Measurements from ENCODE around the gene ADSS1. TPM values are rescaled to one million over a fixed set of nuclear protein-coding genes. Genes with fewer than 3 reads are reported as not detected.

Gene ADSS1
- polyA plus RNA-seq, 1 of the 3 experiments (the other 2 are of a cell fraction) = 14.3 TPM

DNA sequence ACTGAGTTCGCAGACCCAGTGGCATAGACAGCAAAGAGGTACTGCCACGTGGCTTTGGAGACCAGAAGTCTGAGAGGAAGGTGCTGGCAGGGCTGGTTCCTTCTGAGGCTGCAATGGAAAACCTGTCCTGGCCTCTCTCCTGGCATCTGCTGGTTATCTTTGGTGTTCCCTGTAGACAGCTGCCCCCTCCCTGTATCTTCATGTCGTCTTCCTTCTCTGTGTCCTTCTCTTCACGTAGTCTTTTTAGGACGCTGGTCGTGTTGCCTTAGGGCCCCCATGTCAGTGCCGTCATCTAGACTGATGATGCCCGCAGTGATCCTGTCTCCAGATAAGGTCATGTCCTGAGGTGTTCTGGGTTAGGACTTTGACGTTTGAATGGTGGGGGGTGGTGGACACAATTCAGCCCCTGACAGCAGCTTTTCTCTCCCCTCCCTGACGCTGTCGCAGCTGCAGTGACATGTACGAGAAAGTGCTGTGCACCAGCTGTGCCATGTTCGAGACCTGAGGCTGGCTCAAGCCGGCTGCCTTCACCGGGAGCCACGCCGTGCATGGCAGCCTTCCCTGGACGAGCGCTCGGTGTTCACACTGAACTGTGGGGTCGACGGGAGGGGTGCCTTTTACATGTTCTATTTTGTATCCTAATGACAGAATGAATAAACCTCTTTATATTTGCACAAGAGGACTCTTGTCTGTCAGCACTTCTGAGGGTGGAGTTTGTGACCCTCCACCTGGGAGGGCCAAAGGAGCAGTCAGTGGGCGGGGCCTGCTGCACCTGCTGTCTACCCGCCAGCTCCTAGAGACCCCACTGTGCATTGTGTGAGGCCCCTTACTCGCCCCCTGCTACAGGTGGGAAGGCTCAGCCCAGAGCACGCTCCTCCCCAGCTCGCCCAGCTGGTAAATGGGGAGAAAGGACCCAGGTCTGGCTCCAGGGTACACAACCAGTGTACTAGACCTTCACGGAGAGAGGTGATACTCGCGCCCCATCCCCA lies 35.2 kb downstream of the ADSS1 start:
- no peaks in the 10 kb centered on the region for H3K27me3 ChIP-seq (ENCODE audit: insufficient read depth)
- ChIA-PET CTCF (interaction anchor here (0.9 to 4.3 kb wide), 4 partner anchors 9 to 67 kb away, joined by 4 to 26 read pairs (median 4); partner anchors contain the start of gene ZBTB42), POLR2A (interaction anchor here (0.5 kb wide), 1 partner anchor 285 kb away, joined by 3 read pairs; no protein-coding TSS in a partner anchor)
- H3F3A ChIP-seq (replicated peaks; ENCODE audit: insufficient read depth) = no peaks in the 10 kb centered on the region
- no peaks in the 10 kb centered on the region for H3K9me3 ChIP-seq
- no peak overlapping the region for H3K4me2 ChIP-seq
- peaks cover 4 to 6% of the 10 kb centered on the region in 2 experiments; a peak in 3 of 4 replicates for H3K4me1 ChIP-seq (ENCODE audit: control insufficient read depth in 1 of 2, insufficient read depth in 2 of 2, low read depth in 1 of 2, low read length in 1 of 2)
- no peak overlapping the region for H3K27ac ChIP-seq (ENCODE audit: low read depth in 2 of 2, low read length in 1 of 2)
- H4K20me1 ChIP-seq (ENCODE audit: insufficient read depth) = peaks cover 20% of the 10 kb centered on the region
- no peak for DNase-seq
- no peak overlapping the region for H2AFZ ChIP-seq (ENCODE audit: low read depth)
- TF ChIP-seq GATA2 (CRISPR knock-in tag; IDR thresholded peaks at IDR 0.05) (no peak), GABPA (IDR thresholded peaks at IDR 0.05; ENCODE audit: low read depth) (no peak), POLR2AphosphoS5 (IDR thresholded peaks at IDR 0.05; ENCODE audit: low read depth, low read length) (no peak), NRF1 (IDR thresholded peaks at IDR 0.05; ENCODE audit: low read depth, low read length) (no peak), FOXJ3 (CRISPR knock-in tag; IDR thresholded peaks at IDR 0.05) (no peak), TEAD4 (IDR thresholded peaks at IDR 0.05; ENCODE audit: borderline replicate concordance, insufficient read depth) (no peak), MAX (IDR thresholded peaks at IDR 0.05; ENCODE audit: low read depth) (no peak), JUND (IDR thresholded peaks at IDR 0.05) (no peak), RCOR1 (IDR thresholded peaks at IDR 0.05; ENCODE audit: low read length) (no peak), SIN3A (IDR thresholded peaks at IDR 0.05; ENCODE audit: borderline replicate concordance, low read depth, low read length) (no peak), MEF2A (IDR thresholded peaks at IDR 0.05; ENCODE audit: borderline replicate concordance, low read depth) (no peak), ELF1 (IDR thresholded peaks at IDR 0.05) (no peak), TAF1 (IDR thresholded peaks at IDR 0.05; ENCODE audit: borderline replicate concordance, low read depth, low read length) (no peak), FOSL2 (IDR thresholded peaks at IDR 0.05; ENCODE audit: borderline replicate concordance, low read depth) (no peak), RAD21 (IDR thresholded peaks at IDR 0.05; ENCODE audit: low read length) (no peak), FOXM1 (IDR thresholded peaks at IDR 0.05; ENCODE audit: low read depth) (no peak), SMC3 (IDR thresholded peaks at IDR 0.05; ENCODE audit: low read depth, low read length) (no peak)
- TF ChIP-seq, protein P1, sequence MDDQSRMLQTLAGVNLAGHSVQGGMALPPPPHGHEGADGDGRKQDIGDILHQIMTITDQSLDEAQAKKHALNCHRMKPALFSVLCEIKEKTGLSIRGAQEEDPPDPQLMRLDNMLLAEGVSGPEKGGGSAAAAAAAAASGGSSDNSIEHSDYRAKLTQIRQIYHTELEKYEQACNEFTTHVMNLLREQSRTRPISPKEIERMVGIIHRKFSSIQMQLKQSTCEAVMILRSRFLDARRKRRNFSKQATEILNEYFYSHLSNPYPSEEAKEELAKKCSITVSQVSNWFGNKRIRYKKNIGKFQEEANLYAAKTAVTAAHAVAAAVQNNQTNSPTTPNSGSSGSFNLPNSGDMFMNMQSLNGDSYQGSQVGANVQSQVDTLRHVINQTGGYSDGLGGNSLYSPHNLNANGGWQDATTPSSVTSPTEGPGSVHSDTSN (IDR thresholded peaks at IDR 0.05) = no peak
- H3K36me3 ChIP-seq (replicated peaks in 1 of 2; ENCODE audit: control insufficient read depth in 1 of 2, insufficient read depth in 2 of 2, low read length in 1 of 2) = peaks cover 8 to 39% of the 10 kb centered on the region in 2 experiments
- H3K79me2 ChIP-seq (ENCODE audit: insufficient read depth) = peaks cover 36% of the 10 kb centered on the region
- no peak overlapping the region for H3K9ac ChIP-seq
- no peaks in the 10 kb centered on the region for H3K9me2 ChIP-seq
- no peak overlapping the region for H3K4me3 ChIP-seq (ENCODE audit: low read depth in 2 of 2, low read length in 1 of 2)
- 88% methylated on average over 19 of the region's 30 CpGs for WGBS (ENCODE audit: low lambda C conversion rate)

Data from SK-N-SH (cell line).